Tibial nerve (tissue), 3 donors: ENCODE measurements around the gene CD6.

ENCODE experiments used
- POLR2A ChIP-seq, 2 donors: fragments of 450-650 bp; IDR thresholded peaks; one replicate each; pipeline ENCODE4 v1.6.1; 2017; ENCODE audit warnings: antibody characterized with exemption in 2 of 2, mild to moderate bottlenecking in 2 of 2, moderate library complexity in 2 of 2
- TF ChIP-seq, protein P1 (sequence below), 5 experiments: fragments of 200-600 bp in 3 of 5; fragments of 450-650 bp in 2 of 5; sonication (generic) in 3 of 5; IDR thresholded peaks; one replicate each; pipeline ENCODE4 v1.5.1; 2016 to 2019; ENCODE audit warnings: antibody characterized with exemption in 5 of 5, mild to moderate bottlenecking in 3 of 5, moderate library complexity in 2 of 5

GRCh38 chr11:61022311-61023085, 51.0 kb downstream of the CD6 start:
- TF ChIP-seq, protein P1, sequence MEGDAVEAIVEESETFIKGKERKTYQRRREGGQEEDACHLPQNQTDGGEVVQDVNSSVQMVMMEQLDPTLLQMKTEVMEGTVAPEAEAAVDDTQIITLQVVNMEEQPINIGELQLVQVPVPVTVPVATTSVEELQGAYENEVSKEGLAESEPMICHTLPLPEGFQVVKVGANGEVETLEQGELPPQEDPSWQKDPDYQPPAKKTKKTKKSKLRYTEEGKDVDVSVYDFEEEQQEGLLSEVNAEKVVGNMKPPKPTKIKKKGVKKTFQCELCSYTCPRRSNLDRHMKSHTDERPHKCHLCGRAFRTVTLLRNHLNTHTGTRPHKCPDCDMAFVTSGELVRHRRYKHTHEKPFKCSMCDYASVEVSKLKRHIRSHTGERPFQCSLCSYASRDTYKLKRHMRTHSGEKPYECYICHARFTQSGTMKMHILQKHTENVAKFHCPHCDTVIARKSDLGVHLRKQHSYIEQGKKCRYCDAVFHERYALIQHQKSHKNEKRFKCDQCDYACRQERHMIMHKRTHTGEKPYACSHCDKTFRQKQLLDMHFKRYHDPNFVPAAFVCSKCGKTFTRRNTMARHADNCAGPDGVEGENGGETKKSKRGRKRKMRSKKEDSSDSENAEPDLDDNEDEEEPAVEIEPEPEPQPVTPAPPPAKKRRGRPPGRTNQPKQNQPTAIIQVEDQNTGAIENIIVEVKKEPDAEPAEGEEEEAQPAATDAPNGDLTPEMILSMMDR (IDR thresholded peaks at IDR 0.05), result no peak
- TF ChIP-seq POLR2A (IDR thresholded peaks at IDR 0.05), result no peak
